Thoracic aorta (tissue), 2 donors: ENCODE data around the gene SIPA1L3. TPM values are rescaled to one million over a fixed set of nuclear protein-coding genes. Genes with fewer than 3 reads are reported as not detected.
A peak's percentile ranks its signal among the peaks of the same experiment; 100 is the strongest.

Experiments used
- ATAC-seq: fragments of 150-250 bp; one replicate; pipeline ENCODE4 v1.8.0; 2017; ENCODE audit warnings: low read depth; ENCODE audit not compliant: insufficient number of reproducible peaks, low FRiP score
- DNase-seq: peaks from one replicate; pipeline ENCODE4 v3.0.0-alpha.2; 2020; ENCODE audit warnings: low spot score
- H3K27ac ChIP-seq, 2 donors: fragments of 200-600 bp; sonication (generic); 1 replicate in 1 of 2; 2 replicates in 1 of 2; pipeline ENCODE4 v1.5.1; 2016; ENCODE audit warnings: mild to moderate bottlenecking in 2 of 2, moderate library complexity in 2 of 2
- H3K27me3 ChIP-seq: fragments of 200-600 bp; sonication (generic); replicated peaks from 2 replicates; pipeline ENCODE4 v1.6.0; 2016; ENCODE audit warnings: mild to moderate bottlenecking; ENCODE audit not compliant: insufficient read depth
- H3K36me3 ChIP-seq: fragments of 200-600 bp; sonication (generic); one replicate; pipeline ENCODE4 v1.5.1; 2016
- H3K4me1 ChIP-seq, 2 donors: fragments of 200-600 bp; sonication (generic); 1 replicate in 1 of 2; 2 replicates in 1 of 2; pipeline versions ENCODE4 v1.5.1 to v1.6.0; 2016; ENCODE audit warnings: low read depth in 2 of 2, mild to moderate bottlenecking in 1 of 2; ENCODE audit not compliant: control insufficient read depth in 1 of 2
- H3K4me3 ChIP-seq: fragments of 200-600 bp; sonication (generic); 2 replicates; pipeline ENCODE4 v1.5.1; 2016; ENCODE audit warnings: mild to moderate bottlenecking
- H3K9me3 ChIP-seq: fragments of 200-600 bp; sonication (generic); 2 replicates; pipeline ENCODE4 v1.5.1; 2016
- CTCF ChIP-seq: fragments of 200-600 bp; sonication (generic); IDR thresholded peaks from one replicate; pipeline ENCODE4 v1.5.1; 2019; ENCODE audit warnings: antibody characterized with exemption
- total RNA-seq, 2 donors: library from RNA; depleted of rRNA; stranded (reverse); fragments of >200 nt; gene quantifications; one replicate each; pipeline versions ENCODE4 v1.1.0 to v1.2.3, GENCODE V29; 2016

The SIPA1L3 gene
- total RNA-seq, 2 donors from 2014 or later, result 14.5 to 39.4 TPM

GRCh38 chr19:38208571-38208970 lies 301.6 kb downstream of the SIPA1L3 start:
- H3K36me3 ChIP-seq, result no peaks in the 10 kb centered on the region
- TF ChIP-seq CTCF, result no peak
- H3K27ac ChIP-seq, result no peak overlapping the region
- peaks cover 21 to 31% of the 10 kb centered on the region in 2 donors for H3K4me1 ChIP-seq
- H3K4me3 ChIP-seq, result no peak overlapping the region
- ATAC-seq (no peak), DNase-seq (no peak)
- H3K27me3 ChIP-seq, result peaks cover 5% of the 10 kb centered on the region
- H3K9me3 ChIP-seq, result no peaks in the 10 kb centered on the region

DNA sequence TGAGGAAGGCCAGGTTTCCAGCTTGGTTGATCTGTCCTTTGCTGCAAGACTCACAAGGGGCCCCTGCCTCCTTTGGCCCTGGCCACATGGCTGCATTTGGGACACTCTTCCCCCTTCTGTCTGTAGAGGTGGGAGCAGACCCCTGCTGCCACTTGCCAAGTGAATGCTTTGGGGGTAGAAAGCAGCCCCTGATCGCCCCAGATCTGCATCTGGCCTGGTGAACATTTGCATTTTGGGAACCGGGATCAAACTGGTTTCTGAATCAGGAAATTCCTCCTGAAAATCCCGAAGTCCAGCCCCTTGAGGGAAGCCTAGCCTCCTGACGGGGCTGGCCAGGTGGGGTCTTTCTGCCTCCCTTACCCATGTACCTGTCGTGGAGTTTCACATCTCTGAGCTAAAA lies 302.1 kb downstream of the SIPA1L3 start:
- DNase-seq (no peak), ATAC-seq (no peak)
- Histone ChIP-seq H3K27me3 (peaks cover 5% of the 10 kb centered on the region), H3K36me3 (no peaks in the 10 kb centered on the region), H3K27ac (peak overlapping the region; percentile 19 to 27), H3K9me3 (no peaks in the 10 kb centered on the region), H3K4me3 (peak overlapping the region; percentile 48), H3K4me1 (peaks cover 21 to 31% of the 10 kb centered on the region in 2 donors)
- TF ChIP-seq CTCF, result no peak

GRCh38 chr19:38209671-38210457 lies 302.9 kb downstream of the SIPA1L3 start:
- no peaks in the 10 kb centered on the region for H3K9me3 ChIP-seq
- DNase-seq, result peak; percentile 26
- no peak for ATAC-seq
- no peaks in the 10 kb centered on the region for H3K36me3 ChIP-seq
- peak overlapping the region; percentile 48 for H3K4me3 ChIP-seq
- peaks cover 5% of the 10 kb centered on the region for H3K27me3 ChIP-seq
- peak overlapping the region; percentile 31 to 68 for H3K27ac ChIP-seq
- TF ChIP-seq CTCF, result no peak
- peaks cover 21 to 31% of the 10 kb centered on the region in 2 donors for H3K4me1 ChIP-seq

DNA sequence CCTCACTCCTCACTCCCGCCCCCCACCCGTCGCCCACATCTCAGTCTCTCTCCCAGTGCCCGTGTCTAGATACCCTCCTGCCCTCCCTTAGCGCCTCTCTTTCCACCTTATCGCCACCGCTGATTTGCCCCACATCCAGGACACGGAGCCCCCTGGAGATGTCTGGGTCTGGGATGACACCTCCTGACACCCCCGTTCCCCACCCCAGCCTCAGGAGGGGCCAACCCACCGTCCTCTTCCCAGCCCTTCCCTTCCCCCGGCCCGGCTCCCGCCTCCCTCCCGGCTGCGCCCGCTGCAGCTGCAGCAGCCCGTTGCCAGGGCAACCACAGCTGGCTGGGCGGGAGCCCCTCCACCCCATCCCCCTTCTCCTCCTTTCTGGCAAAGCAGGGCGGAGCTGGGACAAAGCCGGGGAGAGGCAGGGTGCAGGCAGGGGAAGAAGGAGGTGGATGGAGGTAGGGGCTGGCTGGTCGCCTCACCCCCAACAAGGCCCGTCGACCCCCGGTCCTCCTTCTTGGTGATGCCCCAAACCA lies 303.5 kb downstream of the SIPA1L3 start:
- no peak for ATAC-seq
- H3K36me3 ChIP-seq, result no peaks in the 10 kb centered on the region
- peaks cover 21 to 31% of the 10 kb centered on the region in 2 donors for H3K4me1 ChIP-seq
- H3K27me3 ChIP-seq, result peaks cover 5% of the 10 kb centered on the region
- no peak for DNase-seq
- no peak for TF ChIP-seq CTCF
- no peaks in the 10 kb centered on the region for H3K9me3 ChIP-seq
- H3K4me3 ChIP-seq, result peak overlapping the region; percentile 48
- peak overlapping the region; percentile 31 to 68 for H3K27ac ChIP-seq

GRCh38 chr19:38211151-38211591 lies 304.2 kb downstream of the SIPA1L3 start:
- Histone ChIP-seq H3K9me3 (no peaks in the 10 kb centered on the region), H3K27me3 (peaks cover 5% of the 10 kb centered on the region), H3K36me3 (no peaks in the 10 kb centered on the region), H3K4me1 (peaks cover 21 to 31% of the 10 kb centered on the region in 2 donors), H3K4me3 (peak overlapping the region; percentile 36), H3K27ac (peak overlapping the region in 1 of 2 donors; percentile 68)
- ATAC-seq (no peak), DNase-seq (no peak)
- peak; percentile 26 for TF ChIP-seq CTCF
